Tibial nerve (tissue), 4 donors: ENCODE measurements around the gene IL18.

Experiments used
- CTCF ChIP-seq, 5 experiments: fragments of 200-600 bp in 3 of 5; fragments of 450-650 bp in 2 of 5; sonication (generic) in 3 of 5; IDR thresholded peaks; one replicate each; pipeline ENCODE4 v1.5.1; 2016 to 2019; ENCODE audit warnings: antibody characterized with exemption in 5 of 5, mild to moderate bottlenecking in 3 of 5, moderate library complexity in 2 of 5
- EP300 ChIP-seq, 2 donors: sonication (generic); formaldehyde crosslinking; IDR thresholded peaks; one replicate each; pipeline ENCODE4 v1.6.1; 2017; ENCODE audit warnings: antibody characterized with exemption in 2 of 2, mild to moderate bottlenecking in 1 of 2
- POLR2A ChIP-seq, 2 donors: fragments of 450-650 bp; IDR thresholded peaks; one replicate each; pipeline ENCODE4 v1.6.1; 2017; ENCODE audit warnings: antibody characterized with exemption in 2 of 2, mild to moderate bottlenecking in 2 of 2, moderate library complexity in 2 of 2

GRCh38 chr11:112212710-112213109 lies 48.8 kb upstream of the IL18 start:
- TF ChIP-seq POLR2A (IDR thresholded peaks at IDR 0.05) (no peak), CTCF (IDR thresholded peaks at IDR 0.05) (no peak), EP300 (IDR thresholded peaks at IDR 0.05) (no peak)
